DMS53 treated with DMSO at 0.1 percent for 48 hours (cell line): ENCODE results near the gene CABP7.

Experiments
- DNase-seq: peaks from one replicate; lab custom pipeline; 2025; ENCODE audit not compliant: unreplicated experiment; lab: John Stamatoyannopoulos, UW

CABP7 gene

GRCh38 chr22:29769723-29770321 is 50.0 kb downstream of the CABP7 start:
- DNase-seq, result peak; percentile 0

- DNase-seq, result peak; percentile 0
These were observed 52.4 kb downstream of the CABP7 start for GRCh38 chr22:29772170-29772641.

GRCh38 chr22:29773233-29773632 is 53.4 kb downstream of the CABP7 start:
- no peak for DNase-seq

- no peak for DNase-seq
These were observed 60.4 kb downstream of the CABP7 start for GRCh38 chr22:29780220-29780619.

- DNase-seq, result no peak
These were observed 61.2 kb downstream of the CABP7 start for GRCh38 chr22:29780748-29781676.
